Endothelial cell of umbilical vein (primary cell): ENCODE results near the gene CARMIL1. TPM values are rescaled to one million over a fixed set of nuclear protein-coding genes. Genes with fewer than 3 reads are reported as not detected.

ENCODE experiments used
- BruUV-seq: library from RNA; stranded (reverse); fragments of 400-500 nt; replicated peaks from 2 replicates; lab custom pipeline; 2021; lab: Mats Ljungman, UMichigan
- CTCF ChIA-PET: fragments of 300-600, 350-600 bp; sonication (Branson Sonifier 250); formaldehyde crosslinking; loops from one replicate; lab custom pipeline; 2021; ENCODE audit warnings: antibody characterized with exemption, inconsistent platforms; lab: Charles Lee
- POLR2A ChIA-PET: fragments of 300-600, 350-600 bp; sonication (Branson Sonifier 250); formaldehyde crosslinking; loops from one replicate; lab custom pipeline; 2021; ENCODE audit warnings: antibody characterized with exemption, inconsistent platforms; lab: Charles Lee
- DNase-seq: peaks from one replicate; pipeline ENCODE4 v3.0.0-alpha.2; 2011; ENCODE audit warnings: low read depth, low spot score
- FAIRE-seq: peaks from 2 replicates; lab custom pipeline; 2011; peaks lifted over from hg19 to GRCh38; lab: Jason Lieb, UNC
- H2AFZ ChIP-seq: 2 replicates; pipeline ENCODE4 v1.6.0; 2012; ENCODE audit warnings: low read depth, low read length, control low read depth, inconsistent platforms
- H3K27ac ChIP-seq: 2 replicates; pipeline ENCODE4 v1.5.1; 2011; ENCODE audit warnings: low read depth, mild to moderate bottlenecking, control low read depth, low read length, moderate library complexity; ENCODE audit not compliant: insufficient read depth
- H3K27me3 ChIP-seq, 2 experiments: 2 replicates each; pipeline versions ENCODE4 v1.6.0 to v1.6.1; 2011; ENCODE audit warnings: low read length in 2 of 2, mixed read lengths in 1 of 2; ENCODE audit not compliant: control insufficient read depth in 2 of 2, insufficient read depth in 2 of 2
- H3K36me3 ChIP-seq, 2 experiments: 2 replicates in 1 of 2; 3 replicates in 1 of 2; pipeline ENCODE4 v1.5.1; 2011; ENCODE audit warnings: low read length in 2 of 2, mild to moderate bottlenecking in 1 of 2, moderate library complexity in 1 of 2; ENCODE audit not compliant: control insufficient read depth in 2 of 2, insufficient read depth in 2 of 2; ENCODE audit errors: extremely low read depth in 1 of 2
- H3K4me1 ChIP-seq: 3 replicates; pipeline ENCODE4 v1.5.1; 2011; ENCODE audit warnings: mild to moderate bottlenecking, low read length; ENCODE audit not compliant: control insufficient read depth, insufficient read depth; ENCODE audit errors: extremely low read depth
- H3K4me2 ChIP-seq: 2 replicates; pipeline ENCODE4 v1.6.1; 2011; ENCODE audit warnings: low read length, control low read depth, mixed read lengths; ENCODE audit not compliant: insufficient read depth
- H3K4me3 ChIP-seq, 3 experiments: fragments of 200-600 bp in 1 of 3; sonication (generic), shearing (Covaris generic) in 1 of 3; replicated peaks in 1 of 3; 2 replicates each; pipeline ENCODE4 v1.5.1; 2011 to 2016; ENCODE audit warnings: control low read depth in 3 of 3, low read length in 3 of 3, mild to moderate bottlenecking in 2 of 3, inconsistent platforms in 1 of 3, low read depth in 1 of 3, moderate library complexity in 1 of 3; ENCODE audit not compliant: insufficient read depth in 1 of 3
- H3K79me2 ChIP-seq: 2 replicates; pipeline ENCODE4 v1.6.0; 2012; ENCODE audit warnings: low read length, inconsistent platforms; ENCODE audit not compliant: control insufficient read depth, insufficient read depth
- H3K9ac ChIP-seq: replicated peaks from 2 replicates; pipeline ENCODE3; 2011; ENCODE audit warnings: low read length, control low read depth; ENCODE audit not compliant: insufficient read depth; ENCODE audit errors: extremely low read depth
- H3K9me1 ChIP-seq: replicated peaks from 3 replicates; pipeline ENCODE4 v1.6.0; 2011; ENCODE audit warnings: mild to moderate bottlenecking, low read length; ENCODE audit not compliant: control insufficient read depth, insufficient read depth; ENCODE audit errors: extremely low read depth
- H3K9me3 ChIP-seq: replicated peaks from 2 replicates; pipeline ENCODE4 v1.5.1; 2012; ENCODE audit warnings: low read length, inconsistent platforms; ENCODE audit not compliant: control insufficient read depth, insufficient read depth
- H4K20me1 ChIP-seq: replicated peaks from 2 replicates; pipeline ENCODE3; 2011; ENCODE audit warnings: mild to moderate bottlenecking, low read length; ENCODE audit not compliant: control insufficient read depth, insufficient read depth; ENCODE audit errors: extremely low read depth
- EZH2 ChIP-seq: IDR thresholded peaks from 2 replicates; pipeline ENCODE4 v1.6.1; 2012; ENCODE audit warnings: borderline replicate concordance, low read depth, mild to moderate bottlenecking, moderate library complexity, low read length, inconsistent platforms; ENCODE audit not compliant: severe bottlenecking
- FOS ChIP-seq: IDR thresholded peaks from 2 replicates; pipeline ENCODE4 v1.6.1; 2011; ENCODE audit warnings: mild to moderate bottlenecking, low read length, moderate library complexity, borderline replicate concordance; ENCODE audit not compliant: insufficient read depth
- GATA2 ChIP-seq: IDR thresholded peaks from 2 replicates; pipeline ENCODE4 v1.7.0; 2011; ENCODE audit warnings: low read depth, mild to moderate bottlenecking, moderate library complexity, mixed read lengths, low read length; ENCODE audit not compliant: insufficient read length, insufficient read depth
- JUN ChIP-seq: IDR thresholded peaks from 2 replicates; pipeline ENCODE4 v1.6.1; 2011; ENCODE audit warnings: borderline replicate concordance, low read depth; ENCODE audit not compliant: insufficient read length, insufficient read depth
- MAX ChIP-seq: IDR thresholded peaks from 2 replicates; pipeline ENCODE4 v1.6.1; 2011; ENCODE audit not compliant: insufficient read depth, insufficient read length
- MYC ChIP-seq: IDR thresholded peaks from one replicate; pipeline ENCODE4 v1.6.1; 2011; ENCODE audit warnings: mild to moderate bottlenecking, low read depth, low read length
- POLR2A ChIP-seq: IDR thresholded peaks from 2 replicates; pipeline ENCODE4 v1.6.1; 2012; ENCODE audit warnings: low read depth, mild to moderate bottlenecking, control low read depth, low read length
- POLR2AphosphoS5 ChIP-seq: IDR thresholded peaks from 2 replicates; pipeline ENCODE4 v1.6.1; 2012; ENCODE audit warnings: low read depth, mild to moderate bottlenecking, control low read depth, low read length, moderate library complexity; ENCODE audit not compliant: insufficient read depth
- dilution Hi-C: fragments of 300-500 bp; cut with MboI; formaldehyde crosslinking; loops from one replicate; pipeline ENCODE4 v1.15.0; 2019; ENCODE audit warnings: low sequenced_read_pairs; ENCODE audit not compliant: extremely low pct_ligation_motif_present
- intact Hi-C: fragments of 100-400 bp; cut with micrococcal nuclease; formaldehyde crosslinking; loops from one replicate; pipeline ENCODE4 v1.10.0; 2022
- polyA plus RNA-seq, 4 experiments: library from polyadenylated mRNA; depleted of rRNA in 3 of 4; stranded (reverse) in 3 of 4; unstranded in 1 of 4; fragments of >200 nt; gene quantifications; 2 replicates each; pipeline versions ENCODE4 v1.2.1 to v1.2.3, GENCODE V29; 2011 to 2012; ENCODE audit warnings: missing spikeins in 1 of 4
- total RNA-seq: library from RNA; stranded (reverse); gene quantifications from 2 replicates; pipeline ENCODE4 v1.2.3, GENCODE V29; 2021
- TF ChIP-seq, protein P1 (sequence below), 2 donors: IDR thresholded peaks; 1 replicate in 1 of 2; 2 replicates in 1 of 2; pipeline ENCODE4 v1.5.1; 2011; ENCODE audit warnings: low read length in 2 of 2, mild to moderate bottlenecking in 2 of 2, moderate library complexity in 2 of 2, control low read depth in 1 of 2, inconsistent platforms in 1 of 2, low read depth in 1 of 2; ENCODE audit not compliant: insufficient read depth in 1 of 2; ENCODE audit errors: extremely low read depth in 1 of 2

The CARMIL1 gene
- total and polyA plus RNA-seq, 2 donors (not counting 3 experiments of a cell fraction or from before 2014, with no cell fraction given) = 1.3 to 8.7 TPM

DNA sequence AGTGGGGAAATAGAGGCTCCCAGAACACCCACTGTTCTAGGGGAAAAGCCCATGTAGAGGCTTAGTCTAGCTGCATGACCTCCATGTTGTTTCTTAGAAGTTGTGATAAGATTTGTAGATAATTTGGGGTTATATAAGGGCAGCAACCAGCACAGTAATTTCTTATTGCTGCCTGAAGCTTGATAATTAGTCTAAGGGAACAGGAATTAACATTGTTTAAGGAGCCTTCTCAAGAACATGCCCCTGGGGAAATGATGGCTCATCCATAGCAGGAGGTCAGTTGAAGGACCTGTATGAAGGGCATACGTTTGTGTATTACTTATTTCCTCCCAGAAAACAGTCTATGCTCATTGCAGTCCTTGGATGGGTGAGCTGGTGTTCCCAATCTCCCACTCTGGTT is 202.1 kb downstream of the CARMIL1 start:
- ChIA-PET POLR2A (no interaction called here), CTCF (interaction anchor here (2.5 kb wide), 1 partner anchor 9 kb away, joined by 18 read pairs; no protein-coding TSS in a partner anchor)
- DNase-seq (no peak), FAIRE-seq (no peak)
- Histone ChIP-seq H3K9me3 (no peaks in the 10 kb centered on the region), H4K20me1 (no peaks in the 10 kb centered on the region), H3K9ac (no peak overlapping the region), H3K36me3 (no peaks in the 10 kb centered on the region), H2AFZ (no peak overlapping the region), H3K79me2 (no peaks in the 10 kb centered on the region), H3K27ac (no peak overlapping the region), H3K4me3 (no peak overlapping the region), H3K4me2 (no peak overlapping the region), H3K27me3 (no peaks in the 10 kb centered on the region), H3K9me1 (no peaks in the 10 kb centered on the region), H3K4me1 (no peaks in the 10 kb centered on the region)
- dilution Hi-C loops = no loop called here
- BruUV-seq = no TSS peak
- intact Hi-C loops = no loop called here
- no peak for TF ChIP-seq POLR2AphosphoS5
- no peak for TF ChIP-seq JUN
- no peak for TF ChIP-seq MAX
- no peak for TF ChIP-seq EZH2
- no peak for TF ChIP-seq POLR2A
- TF ChIP-seq MYC = no peak
- TF ChIP-seq FOS = no peak
- TF ChIP-seq, protein P1, sequence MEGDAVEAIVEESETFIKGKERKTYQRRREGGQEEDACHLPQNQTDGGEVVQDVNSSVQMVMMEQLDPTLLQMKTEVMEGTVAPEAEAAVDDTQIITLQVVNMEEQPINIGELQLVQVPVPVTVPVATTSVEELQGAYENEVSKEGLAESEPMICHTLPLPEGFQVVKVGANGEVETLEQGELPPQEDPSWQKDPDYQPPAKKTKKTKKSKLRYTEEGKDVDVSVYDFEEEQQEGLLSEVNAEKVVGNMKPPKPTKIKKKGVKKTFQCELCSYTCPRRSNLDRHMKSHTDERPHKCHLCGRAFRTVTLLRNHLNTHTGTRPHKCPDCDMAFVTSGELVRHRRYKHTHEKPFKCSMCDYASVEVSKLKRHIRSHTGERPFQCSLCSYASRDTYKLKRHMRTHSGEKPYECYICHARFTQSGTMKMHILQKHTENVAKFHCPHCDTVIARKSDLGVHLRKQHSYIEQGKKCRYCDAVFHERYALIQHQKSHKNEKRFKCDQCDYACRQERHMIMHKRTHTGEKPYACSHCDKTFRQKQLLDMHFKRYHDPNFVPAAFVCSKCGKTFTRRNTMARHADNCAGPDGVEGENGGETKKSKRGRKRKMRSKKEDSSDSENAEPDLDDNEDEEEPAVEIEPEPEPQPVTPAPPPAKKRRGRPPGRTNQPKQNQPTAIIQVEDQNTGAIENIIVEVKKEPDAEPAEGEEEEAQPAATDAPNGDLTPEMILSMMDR (IDR thresholded peaks at IDR 0.05; ENCODE audit: extremely low read depth in 1 of 2, insufficient read depth in 1 of 2, low read depth in 1 of 2, low read length in 2 of 2) = no peak
- TF ChIP-seq GATA2 = no peak
